HepG2 (cell line): ENCODE data around the gene SLC11A1. TPM values are rescaled to one million over a fixed set of nuclear protein-coding genes. Genes with fewer than 3 reads are reported as not detected.

Source experiments
- ARID4A ChIP-seq: sonication (generic); formaldehyde crosslinking; IDR thresholded peaks from 2 replicates; pipeline ENCODE4 v1.5.0; 2020; ENCODE audit warnings: mild to moderate bottlenecking, missing genetic modification reagents, borderline replicate concordance
- ATAD3A ChIP-seq: sonication (generic); formaldehyde crosslinking; IDR thresholded peaks from 2 replicates; pipeline ENCODE4 v1.4.0; 2020; ENCODE audit warnings: missing genetic modification reagents
- BCL3 ChIP-seq: sonication (generic); formaldehyde crosslinking; IDR thresholded peaks from 2 replicates; pipeline ENCODE4 v1.5.1; 2020; ENCODE audit warnings: mild to moderate bottlenecking, missing genetic modification reagents, moderate library complexity
- EEA1 ChIP-seq: sonication (generic); formaldehyde crosslinking; IDR thresholded peaks from 2 replicates; pipeline ENCODE4 v1.5.1; 2020; ENCODE audit warnings: mild to moderate bottlenecking, missing genetic modification reagents, borderline replicate concordance
- HDAC6 ChIP-seq: fragments of 200-600 bp; sonication (generic); IDR thresholded peaks from 2 replicates; pipeline ENCODE4 v1.7.0; 2017; ENCODE audit warnings: mild to moderate bottlenecking, antibody characterized with exemption, low read length, low read depth
- HHEX ChIP-seq: IDR thresholded peaks from 2 replicates; pipeline ENCODE4 v1.6.1; 2016; ENCODE audit warnings: control low read depth
- HIVEP1 ChIP-seq: sonication (generic); formaldehyde crosslinking; IDR thresholded peaks from 2 replicates; pipeline ENCODE4 v1.4.0; 2020; ENCODE audit warnings: mild to moderate bottlenecking, missing genetic modification reagents
- HMG20B ChIP-seq: conservative IDR thresholded peaks from 2 replicates; pipeline ENCODE4 v1.6.1; 2016; ENCODE audit warnings: missing genetic modification reagents, missing compliant biosample characterization
- MAFF ChIP-seq: IDR thresholded peaks from 2 replicates; pipeline ENCODE4 v1.6.1; 2011; ENCODE audit warnings: low read depth, low read length, improper control_type of control experiment
- MXI1 ChIP-seq: IDR thresholded peaks from 3 replicates; pipeline ENCODE4 v1.6.1; 2012; ENCODE audit warnings: low read depth, low read length, inconsistent platforms, borderline replicate concordance
- NFE2L1 ChIP-seq: sonication (generic); formaldehyde crosslinking; IDR thresholded peaks from 2 replicates; pipeline ENCODE4 v1.4.0; 2020; ENCODE audit warnings: missing genetic modification reagents, mild to moderate bottlenecking, borderline replicate concordance
- NR1H2 ChIP-seq: sonication (generic); formaldehyde crosslinking; IDR thresholded peaks from 2 replicates; pipeline ENCODE4 v1.8.1; 2022; ENCODE audit warnings: low read depth, missing genetic modification reagents, borderline replicate concordance
- NR2F6 ChIP-seq, 2 experiments: IDR thresholded peaks; 2 replicates each; pipeline ENCODE4 v1.6.1; 2016; ENCODE audit warnings: antibody characterized with exemption in 1 of 2, mild to moderate bottlenecking in 1 of 2
- SAP130 ChIP-seq: IDR thresholded peaks from 2 replicates; pipeline ENCODE4 v1.6.1; 2016; ENCODE audit warnings: low read depth
- TOPORS ChIP-seq: sonication (generic); formaldehyde crosslinking; IDR thresholded peaks from 2 replicates; pipeline ENCODE4 v1.8.0; 2023; ENCODE audit warnings: mild to moderate bottlenecking, missing genetic modification reagents
- ZBTB21 ChIP-seq: sonication (generic); formaldehyde crosslinking; IDR thresholded peaks from 2 replicates; pipeline ENCODE4 v1.4.0; 2020; ENCODE audit warnings: missing genetic modification reagents
- ZFP41 ChIP-seq: sonication (generic); formaldehyde crosslinking; IDR thresholded peaks from 2 replicates; pipeline ENCODE4 v1.4.0; 2020; ENCODE audit warnings: mild to moderate bottlenecking, missing genetic modification reagents, borderline replicate concordance
- ZGPAT ChIP-seq: IDR thresholded peaks from 2 replicates; pipeline ENCODE4 v1.6.1; 2016; ENCODE audit warnings: mild to moderate bottlenecking
- ZNF572 ChIP-seq: sonication (generic); formaldehyde crosslinking; IDR thresholded peaks from 2 replicates; pipeline ENCODE4 v1.5.1; 2020; ENCODE audit warnings: mild to moderate bottlenecking, missing genetic modification reagents
- ZNF577 ChIP-seq: sonication (generic); formaldehyde crosslinking; IDR thresholded peaks from 2 replicates; pipeline ENCODE4 v1.4.0; 2020; ENCODE audit warnings: mild to moderate bottlenecking, low read depth, missing genetic modification reagents, borderline replicate concordance
- ZNF790 ChIP-seq: sonication (generic); formaldehyde crosslinking; IDR thresholded peaks from 2 replicates; pipeline ENCODE4 v1.8.0; 2022; ENCODE audit warnings: missing genetic modification reagents, mild to moderate bottlenecking, borderline replicate concordance
- ZNF891 ChIP-seq: sonication (generic); formaldehyde crosslinking; IDR thresholded peaks from 2 replicates; pipeline ENCODE4 v1.5.0; 2020; ENCODE audit warnings: mild to moderate bottlenecking, missing genetic modification reagents
- polyA plus RNA-seq, 8 experiments: library from polyadenylated mRNA; depleted of rRNA in 3 of 8; stranded (reverse) in 7 of 8; unstranded in 1 of 8; fragments of >200 nt; fragmentation: Illumina TruSeq in 4 of 8; extraction: Trizol in 4 of 8; gene quantifications; 2 replicates each; pipeline versions ENCODE4 v1.2.1 to v1.2.3, GENCODE V29; 2011 to 2016; ENCODE audit warnings: low read depth in 4 of 8, missing spikeins in 1 of 8, mixed read lengths in 1 of 8; ENCODE audit not compliant: insufficient read depth in 1 of 8
- total RNA-seq, 5 experiments: library from RNA; depleted of rRNA; stranded (reverse); fragments of >200 nt; fragmentation: Illumina TruSeq; extraction: Trizol; gene quantifications; 2 replicates each; pipeline ENCODE4 v1.2.3, GENCODE V29; 2016; ENCODE audit warnings: low read depth in 1 of 5

The SLC11A1 gene
- total and polyA plus RNA-seq, 2 of the 13 experiments (the other 11 are each of a cell fraction or from before 2014, with no cell fraction given), result 0.33 to 2.3 TPM

- TF ChIP-seq TOPORS (CRISPR knock-in tag) (peak; percentile 78), HMG20B (no peak), ZNF790 (CRISPR knock-in tag) (no peak), NFE2L1 (CRISPR knock-in tag) (no peak), SAP130 (peak; percentile 67), MXI1 (no peak), HIVEP1 (CRISPR knock-in tag) (no peak), NR1H2 (no peak), MAFF (no peak), ARID4A (CRISPR knock-in tag) (peak; percentile 43; the same call in 1 of the 2 replicates), ZNF891 (CRISPR knock-in tag) (peak; percentile 48; the same call in 1 of the 2 replicates), NR2F6 (IDR thresholded peaks at IDR 0.05) (no peak; the same call in 1 of the 2 replicates), NR2F6 (CRISPR knock-in tag; IDR thresholded peaks at IDR 0.05) (peak; percentile 44; the same call in 1 of the 2 replicates), EEA1 (CRISPR knock-in tag) (no peak), ZFP41 (CRISPR knock-in tag) (peak; percentile 77; the same call in 1 of the 2 replicates), ZNF577 (CRISPR knock-in tag) (no peak), ZGPAT (CRISPR knock-in tag) (peak; percentile 79), BCL3 (no peak; the same call in 1 of the 2 replicates), HDAC6 (no peak), HHEX (peak; percentile 37; the same call in 1 of the 2 replicates), ATAD3A (CRISPR knock-in tag) (no peak), ZNF572 (CRISPR knock-in tag) (no peak), ZBTB21 (peak; percentile 20; the same call in 1 of the 2 replicates)
Measured at GRCh38 chr2:218406209-218406948, 24.3 kb downstream of the SLC11A1 start (continued).
